IMR-90 (cell line): ENCODE results near the gene GSTA4. TPM values are rescaled to one million over a fixed set of nuclear protein-coding genes. Genes with fewer than 3 reads are reported as not detected.

Source experiments
- ATAC-seq: fragments of 200-7000 bp; cut with Tn5 transposase; 2 replicates; pipeline ENCODE4 v1.9.1; 2020; ENCODE audit warnings: low read depth, mild to moderate bottlenecking, moderate library complexity
- BruUV-seq: library from RNA; stranded (reverse); fragments of 400-500 nt; replicated peaks from 2 replicates; lab custom pipeline; 2021; lab: Mats Ljungman, UMichigan
- CTCF ChIA-PET: fragments of 300-600 bp; formaldehyde crosslinking; extraction: SDS; loops from one replicate; lab custom pipeline; 2021; ENCODE audit warnings: antibody characterized with exemption; lab: Yijun Ruan, JAX
- POLR2A ChIA-PET: fragments of 300-600 bp; sonication (Branson Sonifier 250); formaldehyde crosslinking; loops from one replicate; lab custom pipeline; 2022; ENCODE audit warnings: antibody characterized with exemption; ENCODE audit not compliant: unreplicated experiment; lab: Charles Lee
- DNase-seq: peaks from one replicate; pipeline ENCODE4 v3.0.0; 2013
- H2AFZ ChIP-seq: replicated peaks from 2 replicates; pipeline ENCODE3; 2013; ENCODE audit warnings: low read length, mild to moderate bottlenecking; ENCODE audit not compliant: poor library complexity
- H2AK5ac ChIP-seq: 2 replicates; pipeline ENCODE4 v1.6.1; 2013; ENCODE audit warnings: low read depth, low read length, inconsistent platforms
- H2AK9ac ChIP-seq: replicated peaks from 2 replicates; pipeline ENCODE3; 2013; ENCODE audit warnings: mild to moderate bottlenecking, low read depth, low read length, moderate library complexity; ENCODE audit not compliant: poor library complexity
- H2BK120ac ChIP-seq: 2 replicates; pipeline ENCODE4 v1.6.1; 2013; ENCODE audit warnings: low read depth, low read length, inconsistent platforms
- H2BK15ac ChIP-seq: 3 replicates; pipeline ENCODE4 v1.6.1; 2013; ENCODE audit warnings: low read depth, low read length, inconsistent platforms
- H2BK20ac ChIP-seq: 2 replicates; pipeline ENCODE4 v1.6.1; 2013; ENCODE audit warnings: low read depth, mild to moderate bottlenecking, inconsistent platforms, low read length, moderate library complexity
- H2BK5ac ChIP-seq: 2 replicates; pipeline ENCODE4 v1.6.1; 2013; ENCODE audit warnings: mild to moderate bottlenecking, low read depth, low read length, inconsistent platforms; ENCODE audit not compliant: poor library complexity, severe bottlenecking
- H3K14ac ChIP-seq: replicated peaks from 2 replicates; pipeline ENCODE4 v1.6.1; 2013; ENCODE audit warnings: low read depth, low read length, inconsistent platforms
- H3K18ac ChIP-seq: 2 replicates; pipeline ENCODE4 v1.6.1; 2013; ENCODE audit warnings: low read depth, low read length, control low read depth
- H3K23ac ChIP-seq: 2 replicates; pipeline ENCODE4 v1.6.1; 2013; ENCODE audit warnings: low read depth, low read length, inconsistent platforms
- H3K27ac ChIP-seq: 2 replicates; pipeline ENCODE4 v1.5.1; 2013; ENCODE audit warnings: mild to moderate bottlenecking, control low read depth, low read length; ENCODE audit not compliant: insufficient read depth
- H3K27me3 ChIP-seq: 2 replicates; pipeline ENCODE4 v1.6.1; 2013; ENCODE audit warnings: low read length; ENCODE audit not compliant: control insufficient read depth, insufficient read depth
- H3K36me3 ChIP-seq: 2 replicates; pipeline ENCODE4 v1.6.1; 2013; ENCODE audit warnings: low read length, mixed read lengths; ENCODE audit not compliant: control insufficient read depth, insufficient read depth
- H3K4ac ChIP-seq: 2 replicates; pipeline ENCODE4 v1.6.1; 2013; ENCODE audit warnings: low read depth, low read length, inconsistent platforms
- H3K4me1 ChIP-seq: 2 replicates; pipeline ENCODE4 v1.6.1; 2013; ENCODE audit warnings: low read length, mixed read lengths; ENCODE audit not compliant: control insufficient read depth, insufficient read depth
- H3K4me2 ChIP-seq: 2 replicates; pipeline ENCODE4 v1.6.1; 2013; ENCODE audit warnings: low read depth, mild to moderate bottlenecking, control low read depth, low read length, moderate library complexity
- H3K4me3 ChIP-seq: 2 replicates; pipeline ENCODE4 v1.5.1; 2013; ENCODE audit warnings: low read depth, mild to moderate bottlenecking, control low read depth, low read length, moderate library complexity; ENCODE audit not compliant: insufficient read depth
- H3K56ac ChIP-seq: 2 replicates; pipeline ENCODE4 v1.6.1; 2013; ENCODE audit warnings: low read length, inconsistent platforms; ENCODE audit not compliant: insufficient read depth; ENCODE audit errors: extremely low read depth
- H3K79me1 ChIP-seq, 2 experiments: 2 replicates each; pipeline ENCODE4 v1.6.1; 2013; ENCODE audit warnings: low read length in 2 of 2, inconsistent platforms in 1 of 2, low read depth in 1 of 2
- H3K9ac ChIP-seq: 2 replicates; pipeline ENCODE4 v1.6.1; 2013; ENCODE audit warnings: low read depth, low read length, control low read depth
- H3K9me1 ChIP-seq: 2 replicates; pipeline ENCODE4 v1.6.1; 2013; ENCODE audit warnings: low read length, inconsistent platforms; ENCODE audit not compliant: insufficient read depth
- H3K9me3 ChIP-seq: 2 replicates; pipeline ENCODE4 v1.6.1; 2013; ENCODE audit warnings: low read length; ENCODE audit not compliant: control insufficient read depth, insufficient read depth
- H4K20me1 ChIP-seq: 2 replicates; pipeline ENCODE4 v1.6.1; 2013; ENCODE audit warnings: low read length, inconsistent platforms; ENCODE audit not compliant: insufficient read depth
- H4K5ac ChIP-seq: 2 replicates; pipeline ENCODE4 v1.6.1; 2013; ENCODE audit warnings: mild to moderate bottlenecking, low read depth, low read length, control low read depth
- H4K8ac ChIP-seq, 2 experiments: 2 replicates each; pipeline ENCODE4 v1.6.1; 2013; ENCODE audit warnings: low read depth in 2 of 2, low read length in 2 of 2, control low read depth in 1 of 2, inconsistent platforms in 1 of 2
- H4K91ac ChIP-seq: 2 replicates; pipeline ENCODE4 v1.6.1; 2013; ENCODE audit warnings: low read depth, low read length, inconsistent platforms; ENCODE audit not compliant: insufficient read depth
- BHLHE40 ChIP-seq: fragments of 150-350 bp; IDR thresholded peaks from 2 replicates; pipeline ENCODE4 v1.6.1; 2016; ENCODE audit warnings: mild to moderate bottlenecking, low read depth, low read length
- CEBPB ChIP-seq: IDR thresholded peaks from 2 replicates; pipeline ENCODE4 v1.6.1; 2012; ENCODE audit warnings: low read depth, low read length, improper control_type of control experiment
- CHD1 ChIP-seq: IDR thresholded peaks from 2 replicates; pipeline ENCODE4 v1.6.1; 2012; ENCODE audit warnings: low read depth, low read length, improper control_type of control experiment
- FOS ChIP-seq: fragments of 150-350 bp; IDR thresholded peaks from 2 replicates; pipeline ENCODE4 v1.6.1; 2016; ENCODE audit warnings: low read depth, low read length
- MAFK ChIP-seq: IDR thresholded peaks from 2 replicates; pipeline ENCODE4 v1.6.1; 2012; ENCODE audit warnings: low read depth, low read length, improper control_type of control experiment
- MAZ ChIP-seq: IDR thresholded peaks from 2 replicates; pipeline ENCODE4 v1.6.1; 2012; ENCODE audit warnings: low read depth, mild to moderate bottlenecking, low read length, improper control_type of control experiment, moderate library complexity, borderline replicate concordance
- MXI1 ChIP-seq: IDR thresholded peaks from 2 replicates; pipeline ENCODE4 v1.6.1; 2012; ENCODE audit warnings: low read depth, mild to moderate bottlenecking, low read length, moderate library complexity, borderline replicate concordance
- NFE2L2 ChIP-seq: fragments of 150-350 bp; IDR thresholded peaks from 2 replicates; pipeline ENCODE4 v1.6.1; 2016; ENCODE audit warnings: low read depth, mild to moderate bottlenecking, low read length
- POLR2A ChIP-seq: IDR thresholded peaks from 2 replicates; pipeline ENCODE4 v1.6.1; 2012; ENCODE audit warnings: mild to moderate bottlenecking, low read depth, low read length
- RFX5 ChIP-seq: IDR thresholded peaks from 2 replicates; pipeline ENCODE4 v1.8.0; 2012; ENCODE audit warnings: low read depth, mild to moderate bottlenecking, low read length, moderate library complexity
- SMC3 ChIP-seq: fragments of 150-350 bp; IDR thresholded peaks from 2 replicates; pipeline ENCODE4 v1.6.1; 2016; ENCODE audit warnings: low read depth, mild to moderate bottlenecking, antibody characterized with exemption, low read length, moderate library complexity
- WGBS, 2 experiments: methylation state at CpG; one replicate each; pipeline versions ENCODE4 v1.1.5 to v1.1.7; 2013; ENCODE audit warnings: missing lambda C conversion rate in 2 of 2; ENCODE audit not compliant: insufficient read length in 1 of 2; ENCODE audit errors: extremely low coverage in 2 of 2; 5-methylcytosine and 5-hydroxymethylcytosine counted together
- dilution Hi-C: fragments of 300-500 bp; cut with HindIII; formaldehyde crosslinking; loops from one replicate; pipeline ENCODE4 v1.14.3; 2018; ENCODE audit warnings: low sequenced_read_pairs; ENCODE audit not compliant: unreplicated experiment
- in situ Hi-C: fragments of 300-500 bp; cut with MboI; formaldehyde crosslinking; loops from 3 replicates; pipeline ENCODE4 v1.14.3; 2019; ENCODE audit warnings: low sequenced_read_pairs, inconsistent platforms, mixed read lengths
- intact Hi-C: fragments of 100-400 bp; cut with micrococcal nuclease; formaldehyde crosslinking; loops from 2 replicates; pipeline ENCODE4 v1.10.0; 2022
- polyA plus RNA-seq, 3 experiments: library from polyadenylated mRNA; depleted of rRNA; stranded (reverse); fragments of >200 nt; gene quantifications; 2 replicates each; pipeline ENCODE4 v1.2.3, GENCODE V29; 2012; ENCODE audit warnings: low replicate concordance in 1 of 3
- total RNA-seq: library from RNA; depleted of rRNA; stranded (reverse); fragments of >200 nt; gene quantifications from 2 replicates; pipeline ENCODE4 v1.2.3, GENCODE V29; 2012
- TF ChIP-seq, protein P1 (sequence below): fragments of 150-350 bp; IDR thresholded peaks from 2 replicates; pipeline ENCODE4 v1.6.1; 2017; ENCODE audit warnings: mild to moderate bottlenecking, antibody characterized with exemption, low read length, low read depth
- TF ChIP-seq, protein P2 (sequence below): conservative IDR thresholded peaks from 2 replicates; pipeline ENCODE4 v1.5.1; 2012; ENCODE audit warnings: mild to moderate bottlenecking, low read depth, low read length, improper control_type of control experiment

Gene GSTA4
- total and polyA plus RNA-seq, 2 of the 4 experiments (the other 2 are of a cell fraction) = 26.9 to 35.6 TPM

DNA sequence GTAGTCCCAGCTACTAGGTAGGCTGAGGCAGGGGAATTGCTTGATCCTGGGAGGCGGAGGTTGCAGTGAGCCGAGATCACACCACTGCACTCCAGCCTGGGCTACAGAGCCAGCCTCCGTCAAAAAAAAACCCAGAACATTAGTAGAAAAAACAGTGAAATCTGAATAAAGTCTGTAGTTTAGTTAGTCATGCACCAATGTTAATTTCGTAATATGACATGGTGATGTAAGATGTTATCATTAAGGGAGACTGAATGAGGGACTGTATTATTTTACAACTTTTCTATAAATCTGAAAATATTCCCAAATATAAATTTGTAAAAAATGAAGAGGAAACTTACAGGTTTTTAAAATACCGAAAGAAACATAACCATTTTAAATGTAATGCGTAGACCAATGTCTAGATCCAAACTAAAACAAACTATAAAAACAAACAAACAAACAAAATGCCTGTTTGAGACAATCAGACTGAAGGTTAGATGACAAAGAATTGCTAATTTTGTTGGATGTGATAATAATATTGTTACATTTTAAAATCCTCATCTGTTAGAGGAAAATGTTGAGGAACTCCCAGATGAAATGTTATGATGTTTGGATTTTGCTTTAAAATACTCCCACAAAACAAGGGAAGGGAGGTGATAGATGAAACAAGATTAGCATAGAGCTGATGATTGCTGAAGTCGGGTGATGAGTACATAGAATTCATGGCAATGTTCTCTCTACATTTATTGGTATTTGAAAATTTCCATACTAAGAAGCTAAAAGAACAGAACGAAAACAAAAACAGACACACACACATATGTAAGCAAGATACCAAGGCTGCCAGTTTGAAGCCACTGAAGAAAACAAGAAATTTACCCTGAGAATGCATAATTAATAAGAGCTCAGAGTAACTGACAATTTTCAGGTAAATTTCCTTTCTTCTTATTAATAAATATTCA is 1.8 kb downstream of the GSTA4 start:
- Histone ChIP-seq H3K9me3 (no peaks in the 10 kb centered on the region), H3K9me1 (peaks cover 6% of the 10 kb centered on the region), H3K23ac (no peak overlapping the region), H3K27me3 (no peaks in the 10 kb centered on the region), H3K27ac (peak overlapping the region; percentile 88; the same call in 1 of the 2 replicates), H3K4me2 (peak overlapping the region; percentile 77), H2AK5ac (no peak overlapping the region), H2BK120ac (peak overlapping the region; percentile 58; the same call in 1 of the 2 replicates), H4K20me1 (no peaks in the 10 kb centered on the region), H3K4ac (peak overlapping the region; percentile 17; the same call in 1 of the 2 replicates), H2BK20ac (peak overlapping the region; percentile 6; the same call in 1 of the 2 replicates), H3K9ac (peak overlapping the region; percentile 91), H3K14ac (no peak overlapping the region; the same call in 1 of the 2 replicates), H4K5ac (no peak overlapping the region; the same call in 1 of the 2 replicates), H3K4me1 (peaks cover 8% of the 10 kb centered on the region), H3K4me3 (peak overlapping the region; percentile 14; the same call in 1 of the 2 replicates), H4K91ac (no peak overlapping the region), H2AK9ac (no peak overlapping the region), H3K18ac (peak overlapping the region; percentile 28), H3K56ac (no peak overlapping the region), H3K36me3 (peaks cover 2% of the 10 kb centered on the region; the same call in 1 of the 2 replicates), H4K8ac (peak overlapping the region; percentile 49 to 61; a peak in 3 of 4 replicates), H3K79me1 (peaks cover 6 to 19% of the 10 kb centered on the region in 2 experiments; a peak in 2 of 4 replicates), H2BK15ac (no peak overlapping the region), H2AFZ (no peak overlapping the region), H2BK5ac (peak overlapping the region; percentile 81)
- in situ Hi-C loops = loop anchor here (5.0 kb wide), 1 partner anchor 586 kb away; no protein-coding TSS in a partner anchor
- no CpG with 5 or more reads among the region's 8 CpGs for WGBS, 2 experiments
- TF ChIP-seq FOS (peak; percentile 22; the same call in 1 of the 2 replicates), MAFK (no peak), BHLHE40 (no peak), RFX5 (no peak), MAZ (no peak), CHD1 (no peak), POLR2A (no peak), CEBPB (peak; percentile 87), MXI1 (no peak), NFE2L2 (no peak), SMC3 (no peak)
- TF ChIP-seq, protein P1, sequence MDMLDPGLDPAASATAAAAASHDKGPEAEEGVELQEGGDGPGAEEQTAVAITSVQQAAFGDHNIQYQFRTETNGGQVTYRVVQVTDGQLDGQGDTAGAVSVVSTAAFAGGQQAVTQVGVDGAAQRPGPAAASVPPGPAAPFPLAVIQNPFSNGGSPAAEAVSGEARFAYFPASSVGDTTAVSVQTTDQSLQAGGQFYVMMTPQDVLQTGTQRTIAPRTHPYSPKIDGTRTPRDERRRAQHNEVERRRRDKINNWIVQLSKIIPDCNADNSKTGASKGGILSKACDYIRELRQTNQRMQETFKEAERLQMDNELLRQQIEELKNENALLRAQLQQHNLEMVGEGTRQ = no peak
- TF ChIP-seq, protein P2, sequence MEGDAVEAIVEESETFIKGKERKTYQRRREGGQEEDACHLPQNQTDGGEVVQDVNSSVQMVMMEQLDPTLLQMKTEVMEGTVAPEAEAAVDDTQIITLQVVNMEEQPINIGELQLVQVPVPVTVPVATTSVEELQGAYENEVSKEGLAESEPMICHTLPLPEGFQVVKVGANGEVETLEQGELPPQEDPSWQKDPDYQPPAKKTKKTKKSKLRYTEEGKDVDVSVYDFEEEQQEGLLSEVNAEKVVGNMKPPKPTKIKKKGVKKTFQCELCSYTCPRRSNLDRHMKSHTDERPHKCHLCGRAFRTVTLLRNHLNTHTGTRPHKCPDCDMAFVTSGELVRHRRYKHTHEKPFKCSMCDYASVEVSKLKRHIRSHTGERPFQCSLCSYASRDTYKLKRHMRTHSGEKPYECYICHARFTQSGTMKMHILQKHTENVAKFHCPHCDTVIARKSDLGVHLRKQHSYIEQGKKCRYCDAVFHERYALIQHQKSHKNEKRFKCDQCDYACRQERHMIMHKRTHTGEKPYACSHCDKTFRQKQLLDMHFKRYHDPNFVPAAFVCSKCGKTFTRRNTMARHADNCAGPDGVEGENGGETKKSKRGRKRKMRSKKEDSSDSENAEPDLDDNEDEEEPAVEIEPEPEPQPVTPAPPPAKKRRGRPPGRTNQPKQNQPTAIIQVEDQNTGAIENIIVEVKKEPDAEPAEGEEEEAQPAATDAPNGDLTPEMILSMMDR = no peak
- ATAC-seq (no peak), DNase-seq (peak; percentile 81)
- POLR2A ChIA-PET = no interaction called here
- BruUV-seq = TSS peak; percentile 30
- dilution Hi-C loops = no loop called here
- CTCF ChIA-PET = interaction anchor here (1.0 to 1.4 kb wide), 3 partner anchors 62 to 651 kb away, joined by 3 read pairs; no protein-coding TSS in a partner anchor
- intact Hi-C loops = loop anchor here (5.0 kb wide), 1 partner anchor 176 kb away; no protein-coding TSS in a partner anchor
